Hepatocyte (in vitro differentiated cells): ENCODE results near the gene NRXN2. TPM values are rescaled to one million over a fixed set of nuclear protein-coding genes. Genes with fewer than 3 reads are reported as not detected.

ENCODE experiments used
- DNase-seq: peaks from one replicate; pipeline ENCODE4 v3.0.0-alpha.2; 2016; ENCODE audit warnings: low spot score
- H2AFZ ChIP-seq: fragments of 200-600 bp; sonication (generic); 2 replicates; pipeline ENCODE4 v1.6.0; 2016; ENCODE audit warnings: antibody characterized with exemption, mild to moderate bottlenecking
- H3K27ac ChIP-seq: fragments of 200-600 bp; sonication (generic); 2 replicates; pipeline ENCODE4 v1.5.1; 2016; ENCODE audit warnings: mild to moderate bottlenecking
- H3K27me3 ChIP-seq: fragments of 200-600 bp; sonication (generic); 2 replicates; pipeline ENCODE4 v1.6.1; 2016
- H3K36me3 ChIP-seq: fragments of 200-600 bp; sonication (generic); replicated peaks from 2 replicates; pipeline ENCODE4 v1.5.1; 2016; ENCODE audit warnings: low read depth; ENCODE audit not compliant: insufficient read depth
- H3K4me1 ChIP-seq: fragments of 200-600 bp; sonication (generic); 2 replicates; pipeline ENCODE4 v1.5.1; 2016; ENCODE audit warnings: mild to moderate bottlenecking, moderate library complexity; ENCODE audit not compliant: insufficient read depth
- H3K4me2 ChIP-seq: fragments of 200-600 bp; sonication (generic); 2 replicates; pipeline ENCODE4 v1.6.0; 2016
- H3K4me3 ChIP-seq: fragments of 200-600 bp; sonication (generic); 2 replicates; pipeline ENCODE4 v1.5.1; 2016; ENCODE audit warnings: mild to moderate bottlenecking
- H3K79me2 ChIP-seq: fragments of 200-600 bp; sonication (generic); 2 replicates; pipeline ENCODE4 v1.6.0; 2017; ENCODE audit warnings: mild to moderate bottlenecking
- H3K9me2 ChIP-seq: fragments of 200-600 bp; sonication (generic); replicated peaks from 2 replicates; pipeline ENCODE4 v1.6.0; 2017; ENCODE audit warnings: mild to moderate bottlenecking; ENCODE audit not compliant: insufficient read depth
- H3K9me3 ChIP-seq: fragments of 200-600 bp; sonication (generic); 2 replicates; pipeline ENCODE4 v1.5.1; 2016; ENCODE audit warnings: low read depth, mild to moderate bottlenecking
- H4K20me1 ChIP-seq: fragments of 200-600 bp; sonication (generic); 2 replicates; pipeline ENCODE4 v1.6.0; 2016; ENCODE audit warnings: mild to moderate bottlenecking; ENCODE audit not compliant: insufficient read depth, poor library complexity, severe bottlenecking
- EZH2 ChIP-seq: fragments of 200-600 bp; sonication (generic); IDR thresholded peaks from 2 replicates; pipeline ENCODE4 v1.6.1; 2016; ENCODE audit warnings: antibody characterized with exemption, mild to moderate bottlenecking, borderline replicate concordance
- EZH2phosphoT487 ChIP-seq: fragments of 200-600 bp; sonication (generic); IDR thresholded peaks from one replicate; pipeline ENCODE4 v1.6.1; 2018; ENCODE audit warnings: antibody characterized with exemption, mild to moderate bottlenecking, low read depth, moderate library complexity; ENCODE audit not compliant: unreplicated experiment, severe bottlenecking
- WGBS: methylation state at CpG from one replicate; pipeline ENCODE4 v1.1.6; 2016; ENCODE audit warnings: low lambda C conversion rate; ENCODE audit errors: missing lambda C conversion rate; 5-methylcytosine and 5-hydroxymethylcytosine counted together
- polyA plus RNA-seq: library from polyadenylated mRNA; unstranded; fragments of >200 nt; fragmentation: Nextera tagmentation; extraction: Ambion mirVana; gene quantifications from 2 replicates; pipeline ENCODE4 v1.2.1, GENCODE V29; 2016
- total RNA-seq: library from RNA; depleted of rRNA; stranded (reverse); fragments of >200 nt; gene quantifications from 2 replicates; pipeline ENCODE4 v1.2.3, GENCODE V29; 2014
- TF ChIP-seq, protein P1 (sequence below): fragments of 200-600 bp; sonication (generic); IDR thresholded peaks from 2 replicates; pipeline ENCODE4 v1.5.1; 2016; ENCODE audit warnings: antibody characterized with exemption, mild to moderate bottlenecking; ENCODE audit not compliant: poor library complexity

NRXN2 gene
- total and polyA plus RNA-seq, 2 experiments from 2014 or later = 0.83 to 1.7 TPM

DNA sequence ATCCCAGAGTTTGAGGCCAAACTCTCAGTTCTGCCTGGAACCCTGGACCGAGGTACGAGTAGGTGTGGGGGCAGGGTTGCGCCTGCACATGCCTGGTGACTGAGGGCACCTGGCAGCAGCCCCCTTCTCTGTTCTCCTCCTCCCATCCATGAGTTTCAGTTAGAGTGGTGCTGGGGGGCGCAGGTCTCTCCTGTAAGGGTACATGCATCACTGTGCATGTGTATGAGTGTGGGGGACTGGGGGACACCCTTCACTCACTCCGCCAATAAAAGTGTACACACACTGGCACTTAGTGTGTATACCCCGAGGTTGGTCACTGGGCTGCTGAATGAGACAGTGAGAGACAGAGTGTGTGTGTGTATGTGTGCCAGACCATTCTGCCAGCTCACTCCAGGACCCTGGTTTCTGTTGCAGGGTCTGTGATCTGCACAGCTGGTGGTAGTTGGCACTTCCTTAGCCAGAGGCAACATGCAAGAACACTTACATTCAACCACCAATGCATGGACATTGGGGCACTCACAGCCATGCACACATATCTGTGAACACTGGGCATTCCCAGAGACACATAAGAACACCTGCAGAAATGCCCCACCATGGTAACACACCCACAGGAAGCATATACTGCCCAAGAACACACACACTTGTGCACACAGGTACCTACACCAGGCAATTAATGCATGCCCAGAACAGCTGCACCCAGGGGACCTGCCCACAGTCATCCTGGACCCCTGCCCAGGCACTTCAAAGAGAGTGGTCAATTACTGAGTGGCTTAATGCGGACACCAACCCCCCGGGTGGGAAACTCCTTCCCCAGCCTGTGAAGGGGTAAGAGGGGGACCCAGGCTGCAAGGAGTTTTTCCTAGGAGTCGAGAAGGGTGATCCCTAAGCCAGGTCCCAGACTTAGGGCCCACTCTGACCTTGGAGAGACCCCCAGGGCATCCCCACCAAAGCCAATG is 1.2 kb upstream of the NRXN2 start:
- H4K20me1 ChIP-seq = no peaks in the 10 kb centered on the region
- H3K9me2 ChIP-seq = no peaks in the 10 kb centered on the region
- H3K27me3 ChIP-seq = peaks cover 30% of the 10 kb centered on the region
- no peaks in the 10 kb centered on the region for H3K9me3 ChIP-seq
- no peaks in the 10 kb centered on the region for H3K36me3 ChIP-seq
- TF ChIP-seq EZH2phosphoT487 (no peak), EZH2 (no peak)
- TF ChIP-seq, protein P1, sequence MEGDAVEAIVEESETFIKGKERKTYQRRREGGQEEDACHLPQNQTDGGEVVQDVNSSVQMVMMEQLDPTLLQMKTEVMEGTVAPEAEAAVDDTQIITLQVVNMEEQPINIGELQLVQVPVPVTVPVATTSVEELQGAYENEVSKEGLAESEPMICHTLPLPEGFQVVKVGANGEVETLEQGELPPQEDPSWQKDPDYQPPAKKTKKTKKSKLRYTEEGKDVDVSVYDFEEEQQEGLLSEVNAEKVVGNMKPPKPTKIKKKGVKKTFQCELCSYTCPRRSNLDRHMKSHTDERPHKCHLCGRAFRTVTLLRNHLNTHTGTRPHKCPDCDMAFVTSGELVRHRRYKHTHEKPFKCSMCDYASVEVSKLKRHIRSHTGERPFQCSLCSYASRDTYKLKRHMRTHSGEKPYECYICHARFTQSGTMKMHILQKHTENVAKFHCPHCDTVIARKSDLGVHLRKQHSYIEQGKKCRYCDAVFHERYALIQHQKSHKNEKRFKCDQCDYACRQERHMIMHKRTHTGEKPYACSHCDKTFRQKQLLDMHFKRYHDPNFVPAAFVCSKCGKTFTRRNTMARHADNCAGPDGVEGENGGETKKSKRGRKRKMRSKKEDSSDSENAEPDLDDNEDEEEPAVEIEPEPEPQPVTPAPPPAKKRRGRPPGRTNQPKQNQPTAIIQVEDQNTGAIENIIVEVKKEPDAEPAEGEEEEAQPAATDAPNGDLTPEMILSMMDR = no peak
- H3K4me1 ChIP-seq = no peaks in the 10 kb centered on the region
- peak overlapping the region; percentile 100 for H3K4me2 ChIP-seq
- 77% methylated on average over 9 of the region's 9 CpGs for WGBS
- H3K27ac ChIP-seq = no peak overlapping the region
- no peak overlapping the region for H2AFZ ChIP-seq
- DNase-seq = no peak
- no peak overlapping the region for H3K4me3 ChIP-seq
- no peaks in the 10 kb centered on the region for H3K79me2 ChIP-seq

DNA sequence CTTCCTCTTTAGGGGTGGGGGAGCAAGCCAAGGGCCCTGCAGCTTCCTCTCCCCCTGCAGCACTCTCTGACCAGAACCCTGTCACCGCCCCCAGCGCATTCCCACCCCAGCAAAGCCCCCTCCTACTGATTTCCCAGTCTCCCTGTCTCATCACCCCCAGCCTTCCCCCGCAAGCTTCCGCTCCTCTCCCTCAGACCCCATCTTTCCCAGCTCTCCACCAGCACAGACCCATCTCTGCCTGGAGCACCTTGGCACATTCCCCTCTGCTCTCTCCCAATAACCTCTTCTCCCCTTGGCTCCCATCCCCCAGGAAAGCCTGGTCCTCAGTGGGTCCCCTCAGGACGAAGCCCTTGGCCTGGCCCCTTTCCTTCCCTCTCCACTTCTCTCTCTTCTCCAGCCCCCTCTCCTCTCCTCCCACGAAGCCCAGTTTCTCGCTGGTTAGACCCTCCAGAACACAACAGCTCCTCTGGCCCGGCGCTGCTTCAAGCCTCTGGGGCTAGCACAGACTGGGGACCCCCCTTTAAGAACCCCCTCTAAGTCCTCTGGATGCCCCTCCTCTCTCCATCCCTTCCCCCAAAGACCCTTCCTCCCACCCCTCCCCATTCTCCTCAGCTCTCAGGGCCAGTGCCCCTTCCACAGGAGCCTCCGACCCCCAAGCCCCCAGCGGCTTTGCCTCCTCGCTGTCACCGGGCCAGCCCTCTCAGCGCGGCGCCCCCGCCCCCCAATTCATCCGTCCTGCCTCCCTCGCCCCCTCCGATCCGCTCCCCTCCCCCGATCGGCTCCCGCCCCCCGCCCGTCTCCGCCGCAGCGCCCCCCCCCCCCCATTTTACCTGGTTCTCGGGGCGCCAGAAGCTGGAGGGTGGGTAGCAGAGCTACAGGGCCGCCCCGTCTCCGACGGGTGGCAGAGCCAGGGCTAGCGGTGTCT is 594 bp downstream of the NRXN2 start:
- Histone ChIP-seq H3K36me3 (no peaks in the 10 kb centered on the region), H2AFZ (no peak overlapping the region), H3K27ac (no peak overlapping the region), H3K4me1 (no peaks in the 10 kb centered on the region), H3K79me2 (no peaks in the 10 kb centered on the region), H3K9me2 (no peaks in the 10 kb centered on the region), H3K4me3 (no peak overlapping the region), H4K20me1 (no peaks in the 10 kb centered on the region), H3K4me2 (no peak overlapping the region), H3K27me3 (peaks cover 48% of the 10 kb centered on the region), H3K9me3 (no peaks in the 10 kb centered on the region)
- 50% methylated on average over 10 of the region's 36 CpGs for WGBS
- TF ChIP-seq, protein P1 = no peak
- no peak for TF ChIP-seq EZH2
- TF ChIP-seq EZH2phosphoT487 = no peak
- DNase-seq = no peak

DNA sequence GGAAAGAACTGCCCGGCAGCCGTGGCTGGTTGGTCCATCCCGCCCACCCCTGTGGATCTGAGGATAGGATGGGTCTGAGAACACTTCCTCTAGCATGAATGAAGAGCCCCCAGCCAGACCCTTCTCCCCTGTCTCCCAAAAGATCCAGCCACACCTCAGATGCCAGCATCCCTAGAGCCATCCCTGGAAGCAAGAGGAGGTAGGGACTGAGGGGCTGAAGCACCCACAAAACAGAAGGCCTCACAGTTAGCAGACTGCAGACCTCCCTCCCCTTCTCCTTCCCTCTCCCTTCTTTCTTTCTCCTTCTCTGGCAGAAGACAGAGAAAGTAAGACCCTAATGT is 1.7 kb downstream of the NRXN2 start:
- peaks cover 58% of the 10 kb centered on the region for H3K27me3 ChIP-seq
- no peak overlapping the region for H3K27ac ChIP-seq
- H4K20me1 ChIP-seq = no peaks in the 10 kb centered on the region
- TF ChIP-seq EZH2phosphoT487 (no peak), EZH2 (no peak)
- TF ChIP-seq, protein P1 = no peak
- H3K4me1 ChIP-seq = no peaks in the 10 kb centered on the region
- H3K4me3 ChIP-seq = no peak overlapping the region
- H3K79me2 ChIP-seq = no peaks in the 10 kb centered on the region
- no peaks in the 10 kb centered on the region for H3K9me2 ChIP-seq
- no peak for DNase-seq
- no peak overlapping the region for H2AFZ ChIP-seq
- no peaks in the 10 kb centered on the region for H3K36me3 ChIP-seq
- WGBS = 69% methylated on average over 3 of the region's 3 CpGs
- H3K4me2 ChIP-seq = no peak overlapping the region
- H3K9me3 ChIP-seq = no peaks in the 10 kb centered on the region
